ENCODE measurements around the gene LYL1.
A peak's percentile ranks its signal among the peaks of the same experiment; 100 is the strongest.

LYL1 gene

DNA sequence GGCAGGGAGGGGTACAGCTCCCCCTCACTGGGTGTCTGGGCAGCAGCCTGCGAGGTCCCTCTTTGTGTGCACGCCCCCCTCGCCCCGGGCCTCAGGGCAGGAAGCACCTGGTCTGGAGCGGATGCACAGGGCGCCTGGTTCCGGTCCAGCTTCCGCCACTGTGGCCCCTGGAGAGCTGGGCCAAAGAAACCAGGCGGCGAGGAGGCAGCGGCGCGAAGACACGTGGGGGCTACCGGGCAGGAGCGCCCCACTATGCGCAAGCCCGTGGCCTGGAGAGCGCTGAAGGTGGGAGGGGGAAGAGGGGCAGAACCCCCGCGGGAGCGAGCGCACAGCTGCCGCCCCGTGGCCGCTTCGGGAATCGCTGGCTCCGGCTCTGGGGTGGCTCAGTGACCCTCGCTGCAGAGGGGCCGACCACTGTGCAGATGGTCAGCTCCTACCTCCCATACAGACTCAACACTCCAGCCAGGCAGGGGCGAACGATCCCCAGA is 1.7 kb upstream of the LYL1 start:
- no peak for DNase-seq

GRCh38 chr19:13103581-13104359 is 1.1 kb upstream of the LYL1 start:
- no peak for DNase-seq

DNA sequence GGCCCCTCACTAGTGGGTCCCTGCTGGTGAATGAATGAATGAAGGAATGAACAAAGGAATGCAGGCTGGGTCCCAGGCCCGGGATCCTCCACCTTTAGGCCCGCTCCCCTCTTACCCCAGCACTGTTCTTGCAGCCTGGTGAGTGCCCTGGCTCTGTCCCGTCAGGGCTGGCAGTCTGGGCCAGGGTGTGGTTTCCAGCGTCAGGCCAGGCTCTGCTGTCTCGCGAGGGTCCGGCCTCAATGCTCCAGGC is 317 bp downstream of the LYL1 start:
- DNase-seq: no peak

GRCh38 chr19:13101590-13102415 is 855 bp downstream of the LYL1 start:
- DNase-seq: no peak

DNA sequence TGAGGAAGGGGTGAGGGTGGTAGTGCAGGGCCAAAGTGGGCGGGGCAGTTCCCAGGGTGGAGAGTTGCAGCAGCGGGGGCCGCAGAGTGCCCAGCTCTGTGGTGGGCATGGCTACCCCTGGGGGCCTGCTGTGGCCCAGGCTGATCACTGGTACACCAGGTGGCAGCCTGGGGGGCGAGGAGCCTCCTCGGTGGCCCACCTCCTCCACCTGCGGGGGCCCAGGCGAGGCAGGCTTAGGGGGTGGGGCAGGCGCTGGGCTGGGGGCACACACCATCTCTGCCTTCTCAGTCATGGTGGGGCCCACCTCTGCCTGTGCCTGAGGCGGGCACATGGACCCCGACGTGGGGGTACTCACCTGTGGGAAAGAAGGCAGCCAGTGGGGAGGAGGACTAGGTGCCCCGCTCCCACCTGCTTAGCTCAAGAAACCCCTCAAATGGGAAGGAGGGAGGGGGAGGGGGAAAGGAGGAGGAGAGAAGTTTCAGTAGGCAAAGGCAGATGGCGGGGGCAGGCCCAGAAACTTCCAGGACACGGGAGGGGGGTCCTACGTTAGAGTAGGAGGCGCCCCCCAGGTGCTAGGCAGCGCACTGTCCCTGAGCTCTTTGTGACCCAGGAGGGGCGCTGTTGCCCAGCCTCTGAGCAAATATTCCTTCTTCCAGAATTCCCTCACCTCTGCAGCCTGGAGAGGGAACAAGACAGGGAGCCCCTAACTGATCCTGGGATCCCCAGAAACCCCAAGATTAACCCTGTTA is 1.6 kb downstream of the LYL1 start:
- no peak for DNase-seq

DNA sequence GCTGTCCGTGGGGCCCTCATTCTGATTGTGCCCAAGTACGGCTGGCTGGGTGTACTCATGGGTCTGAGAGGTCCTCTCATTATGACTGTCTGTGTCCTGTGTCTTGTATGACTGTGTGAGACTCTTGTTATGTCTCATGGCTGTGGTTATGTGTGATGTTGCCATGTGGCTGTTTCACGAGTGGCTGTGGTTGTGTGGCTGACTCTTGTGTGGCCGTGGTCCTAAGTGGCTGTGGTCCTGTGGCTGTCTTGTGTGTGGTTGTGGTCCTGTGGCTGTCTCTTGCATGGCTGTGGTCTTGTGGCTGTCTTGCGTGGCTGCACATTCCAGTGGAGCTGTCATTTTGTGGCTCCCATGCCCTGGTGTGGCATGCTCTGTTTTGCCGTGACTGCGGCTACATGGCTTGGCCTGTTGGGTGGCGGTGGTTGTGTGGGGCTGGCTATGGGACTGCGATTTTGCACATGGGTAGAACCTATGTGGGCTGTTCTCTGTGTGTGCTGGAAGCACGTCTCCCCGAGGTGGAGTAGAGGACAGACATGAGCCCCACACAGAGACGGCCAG is 2.5 kb downstream of the LYL1 start:
- DNase-seq: no peak

DNA sequence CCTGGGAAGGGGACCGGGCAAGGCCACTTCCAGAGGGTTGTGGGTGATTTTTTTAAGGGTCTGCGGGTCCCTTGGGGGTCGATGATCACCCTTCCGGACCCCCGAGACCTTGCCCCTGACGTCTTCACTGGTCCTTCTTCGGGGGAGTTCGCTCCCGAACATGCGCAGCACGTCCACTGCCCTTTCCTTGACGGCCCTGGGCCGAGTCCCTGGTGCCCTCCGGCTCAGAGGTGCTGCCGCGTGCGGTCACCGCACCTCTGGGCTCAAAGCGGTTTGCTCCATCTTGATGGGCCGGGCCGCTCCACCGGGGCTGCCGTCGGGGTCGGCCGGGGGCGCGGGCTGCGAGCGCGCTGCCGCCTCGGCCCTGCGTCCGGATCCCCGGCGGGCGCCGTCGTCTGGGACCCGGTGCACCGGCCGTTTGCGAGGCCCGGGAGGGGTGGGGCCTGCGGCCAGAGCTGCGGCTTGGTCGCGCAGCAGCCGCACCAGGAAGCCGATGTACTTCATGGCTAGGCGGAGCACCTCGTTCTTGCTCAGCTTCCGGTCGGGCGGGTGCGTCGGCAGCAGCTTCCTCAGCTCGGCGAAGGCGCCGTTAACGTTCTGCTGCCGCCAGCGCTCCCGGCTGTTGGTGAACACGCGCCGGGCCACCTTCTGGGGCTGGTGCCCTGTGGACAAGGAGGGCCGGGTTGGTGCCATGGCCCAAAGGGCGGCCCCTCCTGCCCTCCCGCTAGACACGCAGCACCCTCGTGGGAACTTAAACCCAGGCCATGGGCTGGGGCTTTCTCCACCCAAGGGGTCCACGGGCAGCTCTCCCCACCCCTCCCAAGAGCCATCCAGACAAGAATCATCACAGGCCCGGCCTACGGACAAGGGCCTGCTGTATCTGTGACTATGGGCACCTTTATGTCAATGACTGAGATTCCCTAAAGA is 3.3 kb downstream of the LYL1 start:
- DNase-seq: no peak

DNA sequence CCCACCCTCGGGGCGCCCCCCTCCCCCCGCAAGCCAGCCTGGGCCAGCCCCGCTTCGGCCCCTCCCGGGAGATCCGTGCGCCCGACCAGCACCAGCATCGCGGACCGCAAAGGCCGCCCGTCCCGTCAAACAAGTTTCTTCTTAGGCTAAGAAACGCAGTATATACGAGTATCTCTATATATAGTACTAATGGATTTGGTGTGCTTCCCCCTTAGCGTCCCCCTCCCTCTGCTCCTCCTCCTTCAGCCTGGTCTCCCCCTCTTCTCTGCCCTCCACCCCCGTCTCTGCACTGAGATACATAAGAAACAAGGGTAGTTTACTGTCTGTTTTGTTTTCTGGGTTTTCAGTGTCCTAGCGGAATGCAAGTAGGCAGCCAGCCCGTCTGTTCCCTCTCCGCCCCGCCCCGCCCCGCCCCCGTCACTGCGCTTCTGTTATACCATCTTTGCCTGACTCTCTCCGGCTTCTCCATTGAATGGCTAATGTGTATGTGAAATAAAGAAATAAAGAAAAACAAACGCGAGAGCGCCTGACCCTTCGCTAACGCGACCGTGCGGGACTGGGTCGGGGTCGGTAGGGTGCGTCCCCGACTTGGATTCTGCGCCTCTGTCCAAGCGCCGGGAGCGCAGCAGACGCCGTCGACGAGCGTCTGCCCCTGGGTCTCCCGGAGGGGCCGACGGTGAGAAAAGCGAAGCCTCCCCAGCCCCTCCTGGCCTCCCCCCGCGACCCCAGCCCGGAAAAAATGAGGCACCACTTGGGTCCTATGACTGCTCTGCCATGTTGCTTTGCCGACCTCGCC is 4.2 kb downstream of the LYL1 start:
- DNase-seq: no peak

GRCh38 chr19:13097463-13098258 is 5.0 kb downstream of the LYL1 start:
- no peak for DNase-seq

DNA sequence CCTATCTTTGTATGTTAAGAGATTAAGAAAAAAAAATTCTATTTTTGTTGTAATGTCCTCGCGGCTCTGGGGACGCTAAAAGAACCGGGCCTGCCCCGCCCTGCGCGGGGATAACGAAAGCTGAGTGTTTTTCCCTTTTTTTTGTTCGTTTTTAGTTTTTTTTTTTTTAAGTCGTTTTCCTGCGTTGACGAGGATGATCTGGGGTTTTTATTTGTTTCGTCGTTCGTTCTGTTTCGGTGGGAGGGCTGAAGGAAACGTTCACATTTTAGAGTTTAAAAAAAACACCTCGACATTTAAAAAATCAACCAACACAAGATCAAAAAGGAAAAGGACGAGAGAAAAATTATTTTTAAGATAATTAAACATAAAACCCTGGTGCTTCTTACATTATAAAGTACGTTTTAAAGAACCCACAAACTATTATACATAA is 5.6 kb downstream of the LYL1 start:
- no peak for DNase-seq

DNA sequence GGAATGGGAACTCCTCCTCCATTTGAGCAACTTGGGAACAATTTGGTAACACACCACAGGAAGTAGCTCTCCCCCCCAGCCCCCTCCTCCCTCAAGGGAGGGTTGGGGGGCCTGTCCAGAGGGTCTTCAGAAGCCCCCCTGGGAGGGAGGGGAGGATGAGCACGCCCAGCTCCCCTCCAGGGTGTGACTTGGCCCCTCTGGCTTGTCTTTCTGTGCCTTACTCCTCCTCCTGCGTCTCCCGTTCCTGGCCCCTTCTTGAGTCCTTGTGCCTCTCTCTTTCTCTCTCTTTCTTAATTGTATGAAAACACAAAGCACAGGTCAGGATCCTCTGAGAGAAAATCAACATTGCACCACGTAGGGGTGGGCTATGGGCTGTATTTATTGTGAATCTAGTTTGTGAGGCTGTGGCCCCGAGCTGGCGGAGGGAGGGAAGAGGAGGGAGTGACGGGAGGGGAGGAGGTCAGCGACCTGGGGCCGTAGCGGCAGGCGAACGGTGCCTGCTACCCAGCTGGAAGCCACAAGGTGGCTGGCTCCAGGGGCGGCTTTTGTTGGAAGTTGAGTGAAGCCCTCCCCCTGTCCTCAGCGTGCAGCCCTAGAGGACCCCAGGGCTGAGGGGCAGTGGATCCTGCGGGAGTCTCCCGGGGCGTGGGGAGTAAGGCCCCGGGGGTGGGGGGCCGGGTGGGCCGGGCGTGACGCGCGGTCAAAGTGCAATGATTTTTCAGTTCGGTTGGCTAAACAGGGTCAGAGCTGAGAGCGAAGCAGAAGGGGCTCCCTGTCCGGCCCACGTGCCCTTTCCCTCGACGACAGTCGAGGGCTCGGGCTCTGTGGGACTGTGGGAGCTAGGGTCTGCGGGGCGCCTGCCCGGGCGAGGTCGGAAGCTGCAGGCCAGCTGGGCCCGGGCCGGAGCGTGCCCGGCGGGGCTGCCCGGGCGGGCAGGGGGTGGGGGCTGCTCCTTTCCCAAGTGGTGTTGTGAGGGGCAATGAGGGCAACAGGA is 6.4 kb downstream of the LYL1 start:
- peak in 1 of 2 experiments; percentile 11 for DNase-seq

GRCh38 chr19:13095393-13095784 is 7.3 kb downstream of the LYL1 start:
- no peak for DNase-seq

- peak in 1 of 2 experiments; percentile 22 for DNase-seq
Measured at GRCh38 chr19:13094771-13095392, 7.8 kb downstream of the LYL1 start.

- DNase-seq: no peak
Measured at GRCh38 chr19:13094106-13094504, 8.6 kb downstream of the LYL1 start.

DNA sequence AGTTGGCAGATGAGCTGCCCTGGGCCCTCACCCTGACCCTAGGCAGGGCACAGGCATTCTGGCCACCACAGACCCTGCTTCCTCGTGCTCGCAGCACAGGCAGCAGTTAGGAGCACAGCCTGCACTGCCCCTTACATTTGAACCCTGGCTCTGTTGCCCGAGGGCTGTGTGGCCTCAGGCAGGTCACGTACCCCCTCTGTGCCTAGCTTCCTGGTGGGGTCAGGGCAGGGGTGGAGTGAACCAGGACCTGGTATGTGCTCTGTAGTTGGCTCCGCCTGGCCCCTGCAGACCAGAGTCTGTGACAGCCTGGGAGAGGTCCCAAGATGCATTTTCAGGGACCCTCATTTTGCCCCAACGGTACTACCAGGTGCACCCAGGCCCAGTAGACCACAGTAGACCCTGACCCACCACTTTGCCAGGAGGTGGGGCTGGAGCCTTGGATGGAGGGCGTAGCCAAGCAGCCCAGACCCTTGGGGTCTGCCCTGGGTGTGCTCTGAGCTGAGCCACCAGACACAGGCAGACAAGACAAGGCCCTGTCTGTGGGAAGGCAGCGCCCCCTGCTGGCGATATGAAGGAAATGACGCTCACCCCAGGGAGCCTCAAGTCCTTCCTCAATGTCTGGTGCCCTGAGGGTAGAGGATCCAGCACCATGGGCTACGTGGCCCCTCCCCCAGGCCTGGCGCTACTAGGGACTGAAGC is 9.1 kb downstream of the LYL1 start:
- peak; percentile 68 to 74 for DNase-seq

DNA sequence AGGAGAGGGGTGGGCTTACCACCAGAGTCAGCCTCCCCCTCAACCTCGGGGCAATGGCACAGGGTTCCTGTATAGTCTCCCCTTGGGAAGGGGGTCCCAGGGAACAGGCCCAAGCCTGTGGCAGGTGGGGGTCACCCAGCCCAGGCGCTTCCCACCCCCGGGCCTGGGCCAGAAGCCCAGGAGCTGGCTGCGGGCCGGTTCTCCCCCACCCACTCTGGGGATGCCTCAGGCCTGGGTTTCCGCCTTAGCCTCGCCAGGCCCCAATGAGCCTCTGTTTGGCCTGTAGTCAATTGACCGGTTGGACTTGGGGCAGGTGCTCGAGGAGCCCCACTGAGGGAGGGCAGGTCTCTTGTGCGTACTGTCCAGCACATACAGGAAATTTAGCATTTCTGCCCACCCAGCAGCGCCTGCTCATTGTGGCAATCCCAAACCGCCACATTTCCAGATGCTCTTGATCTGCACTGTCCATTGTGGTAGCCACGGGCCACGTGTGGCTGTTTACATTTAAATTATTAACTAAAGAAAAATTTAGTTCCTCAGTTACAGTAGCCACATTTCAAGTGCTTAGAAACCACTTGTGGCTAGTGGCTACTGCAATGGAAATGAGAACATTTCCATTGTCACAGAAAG is 9.9 kb downstream of the LYL1 start:
- DNase-seq: no peak

DNA sequence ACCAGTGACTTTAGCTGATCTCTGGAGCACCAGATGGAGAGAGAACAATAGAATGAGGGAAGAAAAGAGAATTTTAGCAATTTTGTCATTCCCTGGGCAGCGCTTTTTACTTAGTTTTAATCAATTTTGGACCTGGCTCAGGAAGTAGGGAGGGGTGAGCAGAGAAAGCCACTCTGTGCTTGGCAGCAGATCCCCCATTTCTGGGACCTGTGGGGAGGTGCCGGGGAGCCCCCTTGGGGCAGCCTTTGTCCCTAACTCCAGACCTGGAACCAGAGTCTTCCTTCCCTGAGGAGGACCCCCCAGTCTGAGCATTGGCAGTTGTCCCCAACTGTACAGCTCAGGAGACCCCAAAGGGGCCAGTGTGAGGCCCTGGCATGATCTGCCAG is 10.5 kb downstream of the LYL1 start:
- DNase-seq: no peak
